Mucosa of descending colon (tissue), 3 donors: ENCODE measurements around the gene MTF2. TPM values are rescaled to one million over a fixed set of nuclear protein-coding genes. Genes with fewer than 3 reads are reported as not detected.

Source experiments
- ATAC-seq: fragments of 200-7000 bp; cut with Tn5 transposase; one replicate; pipeline ENCODE4 v1.9.1; 2020; ENCODE audit warnings: mild to moderate bottlenecking, moderate library complexity
- DNase-seq, 3 donors: peaks; one replicate each; pipeline ENCODE4 v3.0.0-alpha.2; 2020
- H3K36me3 ChIP-seq: fragments of 200-600 bp; one replicate; pipeline ENCODE4 v1.8.0; 2021; ENCODE audit warnings: low read depth, mild to moderate bottlenecking
- H3K4me1 ChIP-seq: fragments of 200-600 bp; one replicate; pipeline ENCODE4 v1.8.0; 2021; ENCODE audit warnings: low read depth, mild to moderate bottlenecking
- H3K4me3 ChIP-seq: fragments of 200-600 bp; one replicate; pipeline ENCODE4 v1.8.0; 2021; ENCODE audit warnings: mild to moderate bottlenecking
- H3K9me3 ChIP-seq: fragments of 200-600 bp; one replicate; pipeline ENCODE4 v1.8.0; 2021; ENCODE audit warnings: mild to moderate bottlenecking
- CTCF ChIP-seq: fragments of 200-600 bp; IDR thresholded peaks from one replicate; pipeline ENCODE4 v1.8.0; 2022; ENCODE audit warnings: antibody characterized with exemption, mild to moderate bottlenecking
- intact Hi-C, 2 donors: fragments of 100-400 bp; cut with DNase I in 1 of 2; cut with micrococcal nuclease in 1 of 2; formaldehyde crosslinking; loops; one replicate each; pipeline versions ENCODE4 v1.11.0 to v1.11.1; 2022; cut with DNase I, micrococcal nuclease
- total RNA-seq, 3 donors: library from RNA; stranded (reverse); fragmentation: NEBNext Ultra II Directional in 2 of 3; extraction: Animal tissue kit (Norgen Biotek cat#: 25700) in 2 of 3; gene quantifications; one replicate each; pipeline versions ENCODE4 v1.2.1 to v1.2.4, GENCODE V29; 2021 to 2023
- donor health status: DM: no; HTN: no; CAD: no; lungs with moderate emphysema.
- donor health status: DM: no; HTN: no; CAD: no.
- donor health status: DM: no; HTN: yes; CAD: no.

The MTF2 gene
- total RNA-seq, 3 donors from 2014 or later = 22.5 to 32.1 (median 23.6) TPM

- Histone ChIP-seq H3K4me1 (peaks cover 6% of the 10 kb centered on the region), H3K36me3 (peaks cover 6% of the 10 kb centered on the region), H3K4me3 (peak within 1 kb of the TSS; percentile 65), H3K9me3 (no peaks in the 10 kb centered on the region)
- DNase-seq = peak; percentile 97 to 99 (median 97)
- TF ChIP-seq CTCF = peak; percentile 9
- ATAC-seq = peak; percentile 95
- intact Hi-C loops = no loop called here
Measured at GRCh38 chr1:93179886-93180722, 101.0 kb downstream of the MTF2 start, which contains the start of gene TMED5. TSS of gene TMED5 (minus strand) at chr1:93180413. CDS start at chr1:93180242, 171 bp downstream.

GRCh38 chr1:93180723-93181613 is 101.9 kb downstream of the MTF2 start, which contains the start of gene CCDC18:
TSS of gene CCDC18 (plus strand) at chr1:93180724. CDS start at chr1:93183362, 2,638 bp downstream.
- no peak for TF ChIP-seq CTCF
- H3K9me3 ChIP-seq = no peaks in the 10 kb centered on the region
- ATAC-seq = peak; percentile 1
- peak within 1 kb of the TSS; percentile 65 for H3K4me3 ChIP-seq
- peaks cover 1% of the 10 kb centered on the region for H3K36me3 ChIP-seq
- intact Hi-C loops = no loop called here
- peaks cover 6% of the 10 kb centered on the region for H3K4me1 ChIP-seq
- DNase-seq = no peak

- no peaks in the 10 kb centered on the region for H3K4me1 ChIP-seq
- no peaks in the 10 kb centered on the region for H3K9me3 ChIP-seq
- no peak for DNase-seq
- no peak for ATAC-seq
- H3K4me3 ChIP-seq = no peak overlapping the region
- intact Hi-C loops = no loop called here
- H3K36me3 ChIP-seq = no peaks in the 10 kb centered on the region
- no peak for TF ChIP-seq CTCF
Measured at GRCh38 chr1:93186667-93187066, 107.6 kb downstream of the MTF2 start.

Other genes with a start within 250 kb of the MTF2 start
- 100 to 1,000 TPM; 627 to 944 (median 705) TPM for gene RPL5, start 247.2 kb upstream of the MTF2 start, total RNA-seq
- gene DIPK1A, start 117.8 kb upstream of the MTF2 start, total RNA-seq = 10 to 100 TPM in 2 of 3 donors, 1 to 10 TPM in 1; 7.6 to 20.4 (median 12.8) TPM
- 10 to 100 TPM; 45.1 to 47.6 (median 45.7) TPM for gene TMED5, start 101.1 kb downstream of the MTF2 start, total RNA-seq
- 1 to 10 TPM; 2.7 to 7.7 (median 3.2) TPM for gene CCDC18, start 101.4 kb downstream of the MTF2 start, total RNA-seq